Spleen (tissue), 11 donors: ENCODE data around the gene TNP2. TPM values are rescaled to one million over a fixed set of nuclear protein-coding genes. Genes with fewer than 3 reads are reported as not detected.

Experiments
- DNase-seq: peaks from one replicate; pipeline ENCODE4 v3.0.0-alpha.2; 2020
- H3K27ac ChIP-seq, 8 donors: fragments of 200-600 bp; sonication (generic) in 7 of 8; 1 replicate in 4 of 8; 2 replicates in 4 of 8; pipeline versions ENCODE4 v1.5.0 to v1.8.0; 2016 to 2021; ENCODE audit warnings: inconsistent platforms in 4 of 8, mild to moderate bottlenecking in 4 of 8, moderate library complexity in 1 of 8
- H3K27me3 ChIP-seq, 7 donors: fragments of 200-600 bp; sonication (generic) in 6 of 7; replicated peaks in 1 of 7; 1 replicate in 4 of 7; 2 replicates in 3 of 7; pipeline versions ENCODE4 v1.5.0 to v1.8.0; 2016 to 2021; ENCODE audit warnings: inconsistent platforms in 3 of 7, mild to moderate bottlenecking in 1 of 7
- H3K36me3 ChIP-seq, 6 donors: fragments of 200-600 bp; sonication (generic) in 5 of 6; 1 replicate in 4 of 6; 2 replicates in 2 of 6; pipeline versions ENCODE4 v1.5.0 to v1.8.0; 2016 to 2021; ENCODE audit warnings: inconsistent platforms in 2 of 6
- H3K4me1 ChIP-seq, 6 donors: fragments of 200-600 bp; sonication (generic) in 5 of 6; 1 replicate in 3 of 6; 2 replicates in 3 of 6; pipeline versions ENCODE4 v1.5.0 to v1.8.0; 2016 to 2021; ENCODE audit warnings: inconsistent platforms in 3 of 6
- H3K4me3 ChIP-seq, 8 donors: fragments of 200-600 bp; sonication (generic) in 7 of 8; 1 replicate in 4 of 8; 2 replicates in 4 of 8; pipeline versions ENCODE4 v1.5.0 to v1.8.0; 2016 to 2021; ENCODE audit warnings: inconsistent platforms in 4 of 8, mild to moderate bottlenecking in 4 of 8, moderate library complexity in 2 of 8
- H3K9me3 ChIP-seq, 8 donors: fragments of 200-600 bp; sonication (generic) in 7 of 8; 1 replicate in 4 of 8; 2 replicates in 4 of 8; pipeline versions ENCODE4 v1.5.0 to v1.8.0; 2016 to 2021; ENCODE audit warnings: inconsistent platforms in 4 of 8
- CTCF ChIP-seq, 11 experiments: fragments of 200-600 bp in 7 of 11; fragments of 450-650 bp in 4 of 11; sonication (generic) in 4 of 11; IDR thresholded peaks in 8 of 11; conservative IDR thresholded peaks in 3 of 11; 1 replicate in 7 of 11; 2 replicates in 4 of 11; pipeline versions ENCODE4 v1.4.0 to v1.8.0; 2016 to 2021; ENCODE audit warnings: antibody characterized with exemption in 11 of 11, inconsistent platforms in 4 of 11, mild to moderate bottlenecking in 1 of 11
- POLR2A ChIP-seq, 3 donors: fragments of 450-650 bp; IDR thresholded peaks; one replicate each; pipeline ENCODE4 v1.5.1; 2017; ENCODE audit warnings: antibody characterized with exemption in 3 of 3, mild to moderate bottlenecking in 1 of 3
- POLR2AphosphoS5 ChIP-seq, 3 donors: sonication (generic); formaldehyde crosslinking; IDR thresholded peaks; one replicate each; pipeline ENCODE4 v1.5.1; 2017; ENCODE audit warnings: antibody characterized with exemption in 3 of 3
- WGBS, 5 donors: extraction: QIAGEN DNeasy Blood & Tissue Kit in 3 of 5; methylation state at CpG; one replicate each; pipeline versions ENCODE4 v1.1.5 to v1.1.7; 2013 to 2018; 5-methylcytosine and 5-hydroxymethylcytosine counted together
- intact Hi-C: fragments of 100-400 bp; cut with DNase I; formaldehyde crosslinking; loops from one replicate; pipeline ENCODE4 v1.15.0; 2023; ENCODE audit warnings: low total_unique reads
- polyA plus RNA-seq, 3 donors: library from polyadenylated mRNA; stranded (reverse); fragments of 200-250 nt; gene quantifications; one replicate each; pipeline ENCODE4 v1.2.1, GENCODE V29; 2013
- total RNA-seq, 7 donors: library from RNA; depleted of rRNA in 3 of 7; stranded (reverse); fragments of >200 nt in 3 of 7; fragmentation: NEBNext Ultra II Directional in 4 of 7; extraction: Animal tissue kit (Norgen Biotek cat#: 25700) in 4 of 7; gene quantifications; one replicate each; pipeline versions ENCODE4 v1.1.0 to v1.2.1, GENCODE V29; 2016 to 2021
- donor health status: healthy with polysubstance abuse.
- donor health status: DM: no; HTN: no; CAD: no; lungs with moderate emphysema.
- donor health status: DM: no; HTN: no; CAD: no.
- donor health status: Bipolar disorder and iron deficiency.
- donor health status: healthy.
- donor health status: DM: no; HTN: no; CAD: no.
- donor health status: DM: yes; HTN: yes; CAD: no.

Gene TNP2
- total and polyA plus RNA-seq, 10 donors = not detected

GRCh38 chr16:11310997-11311561, 42.0 kb upstream of the TNP2 start:
- intact Hi-C loops = no loop called here
- Histone ChIP-seq H3K36me3 (no peaks in the 10 kb centered on the region), H3K27me3 (no peaks in the 10 kb centered on the region), H3K27ac (peak overlapping the region; percentile 37 to 88 (median 82)), H3K4me1 (peaks cover 25 to 89% (median 60%) of the 10 kb centered on the region in 6 donors), H3K9me3 (no peaks in the 10 kb centered on the region), H3K4me3 (no peak overlapping the region)
- 35 to 43% (median 38%) methylated on average over 10 of the region's 10 CpGs for WGBS, 5 donors
- DNase-seq = no peak
- TF ChIP-seq POLR2AphosphoS5 (IDR thresholded peaks at IDR 0.05) (peak in 1 of 3 donors; percentile 69), POLR2A (IDR thresholded peaks at IDR 0.05) (no peak)

- no peaks in the 10 kb centered on the region for H3K36me3 ChIP-seq
- TF ChIP-seq POLR2A (IDR thresholded peaks at IDR 0.05) = no peak
- TF ChIP-seq POLR2AphosphoS5 (IDR thresholded peaks at IDR 0.05) = no peak
- TF ChIP-seq CTCF (IDR thresholded peaks at IDR 0.05 in 8 of 11, conservative IDR thresholded peaks at IDR 0.05 in 3 of 11) = no peak
- H3K4me1 ChIP-seq = peaks cover 25 to 94% (median 60%) of the 10 kb centered on the region in 6 donors
- H3K4me3 ChIP-seq = no peak overlapping the region
- intact Hi-C loops = no loop called here
- H3K9me3 ChIP-seq = no peaks in the 10 kb centered on the region
- no peaks in the 10 kb centered on the region for H3K27me3 ChIP-seq
- no peak for DNase-seq
- peak overlapping the region; percentile 37 to 88 (median 82) for H3K27ac ChIP-seq
- WGBS, 5 donors = 64 to 88% (median 81%) methylated on average over 3 of the region's 3 CpGs
Observed at GRCh38 chr16:11310634-11310977, 41.5 kb upstream of the TNP2 start.

GRCh38 chr16:11309895-11310633, 40.9 kb upstream of the TNP2 start:
- TF ChIP-seq POLR2AphosphoS5 (IDR thresholded peaks at IDR 0.05) (peak in 2 of 3 donors; percentile 36 to 78), CTCF (IDR thresholded peaks at IDR 0.05 in 8 of 11, conservative IDR thresholded peaks at IDR 0.05 in 3 of 11) (no peak), POLR2A (IDR thresholded peaks at IDR 0.05) (no peak)
- Histone ChIP-seq H3K36me3 (no peaks in the 10 kb centered on the region), H3K27ac (peak overlapping the region; percentile 37 to 88 (median 82)), H3K4me3 (peak overlapping the region in 1 of 8 donors; percentile 11), H3K27me3 (no peaks in the 10 kb centered on the region), H3K9me3 (no peaks in the 10 kb centered on the region), H3K4me1 (peaks cover 25 to 99% (median 65%) of the 10 kb centered on the region in 6 donors)
- DNase-seq = no peak
- 58 to 61% (median 58%) methylated on average over 9 of the region's 9 CpGs for WGBS, 5 donors
- intact Hi-C loops = no loop called here

GRCh38 chr16:11308493-11309283, 39.6 kb upstream of the TNP2 start:
- peaks cover 25 to 96% (median 69%) of the 10 kb centered on the region in 6 donors for H3K4me1 ChIP-seq
- no peaks in the 10 kb centered on the region for H3K36me3 ChIP-seq
- peak overlapping the region in 1 of 8 donors; percentile 22 for H3K4me3 ChIP-seq
- H3K9me3 ChIP-seq = no peaks in the 10 kb centered on the region
- TF ChIP-seq POLR2AphosphoS5 (IDR thresholded peaks at IDR 0.05) (peak; percentile 89 to 95 (median 90)), POLR2A (IDR thresholded peaks at IDR 0.05) (no peak)
- H3K27me3 ChIP-seq = no peaks in the 10 kb centered on the region
- H3K27ac ChIP-seq = peak overlapping the region in 5 of 8 donors; percentile 79 to 88 (median 84)
- 44 to 57% (median 52%) methylated on average over 9 to 15 of the region's 15 CpGs for WGBS, 5 donors
- DNase-seq = peak; percentile 93
- intact Hi-C loops = no loop called here
